ENCODE data around the gene SLC29A3.

DNA sequence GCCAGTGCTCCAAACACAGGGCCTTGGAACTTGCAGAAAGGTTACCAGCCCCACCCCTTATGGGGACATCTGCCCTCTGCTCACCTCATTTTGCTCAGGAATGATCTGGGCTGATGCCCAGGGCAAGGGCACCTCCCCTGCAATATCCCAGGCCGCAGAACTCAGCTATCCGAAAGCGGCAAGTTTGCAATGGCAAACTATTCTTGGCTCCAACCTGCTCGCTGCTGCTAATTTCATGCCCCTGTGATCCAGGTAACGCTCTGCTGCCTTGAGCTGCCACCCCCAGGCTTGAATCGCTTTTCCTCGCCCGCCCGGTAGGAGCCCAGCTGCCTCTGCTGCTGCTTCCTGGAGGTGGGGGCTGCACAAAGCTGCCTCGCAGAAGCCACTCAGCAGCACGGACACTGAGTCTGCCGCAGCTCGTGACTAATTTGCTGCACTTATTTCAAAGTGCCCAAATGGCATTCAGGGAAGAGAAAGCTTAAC, 18.2 kb downstream of the SLC29A3 start:
- TF ChIP-seq POLR2A (IDR thresholded peaks at IDR 0.05; ENCODE audit: low read depth, low read length) (no peak), SPI1 (IDR thresholded peaks at IDR 0.05; ENCODE audit: low read depth, low read length) (no peak)

Measured in GM12891 (cell line).